CD4-positive, CD25-positive, alpha-beta regulatory T cell (primary cell): ENCODE data around the gene TMIE. TPM values are rescaled to one million over a fixed set of nuclear protein-coding genes. Genes with fewer than 3 reads are reported as not detected.
"Not testable (repeated sequence)": the region's sequence is repeated elsewhere in the genome, so short reads cannot be mapped to it uniquely, and the experiment has no call there.

ENCODE experiments used
- ATAC-seq, 2 donors: fragments of 150-1000 bp; cut with Tn5 transposase; one replicate each; pipeline ENCODE4 v1.10.0; 2021; ENCODE audit warnings: low read depth in 2 of 2, moderate number of reproducible peaks in 2 of 2, moderate library complexity in 1 of 2
- DNase-seq, 3 donors: peaks; one replicate each; pipeline versions ENCODE4 v3.0.0 to v3.0.0-alpha.2; 2012 to 2022; ENCODE audit warnings: mixed read lengths in 1 of 3
- H3K27ac ChIP-seq: one replicate; pipeline ENCODE4 v1.7.0; 2013; ENCODE audit warnings: mild to moderate bottlenecking, low read length; ENCODE audit not compliant: insufficient read depth, poor library complexity, severe bottlenecking
- H3K27me3 ChIP-seq: one replicate; pipeline ENCODE4 v1.7.0; 2013; ENCODE audit warnings: low read length; ENCODE audit not compliant: control insufficient read depth, insufficient read depth
- H3K36me3 ChIP-seq: one replicate; pipeline ENCODE4 v1.7.0; 2013; ENCODE audit warnings: mild to moderate bottlenecking, low read length, moderate library complexity; ENCODE audit not compliant: control insufficient read depth, insufficient read depth
- H3K4me1 ChIP-seq: 2 replicates; pipeline ENCODE4 v1.7.0; 2013; ENCODE audit warnings: mild to moderate bottlenecking, low read length; ENCODE audit not compliant: insufficient read depth, control insufficient read depth, poor library complexity, severe bottlenecking
- H3K4me3 ChIP-seq: one replicate; pipeline ENCODE4 v1.7.0; 2013; ENCODE audit warnings: low read depth, mild to moderate bottlenecking, low read length, moderate library complexity
- H3K9me3 ChIP-seq, 2 experiments: 1 replicate in 1 of 2; 2 replicates in 1 of 2; pipeline ENCODE4 v1.7.0; 2013; ENCODE audit warnings: low read length in 2 of 2, mild to moderate bottlenecking in 1 of 2, moderate library complexity in 1 of 2; ENCODE audit not compliant: control insufficient read depth in 2 of 2
- H3K27ac Mint-ChIP-seq, 3 donors: one replicate each; pipeline ENCODE4 v1.8.0; 2020 to 2022; ENCODE audit warnings: mild to moderate bottlenecking in 3 of 3, mixed read lengths in 3 of 3, moderate library complexity in 2 of 3
- H3K27me3 Mint-ChIP-seq: one replicate; pipeline ENCODE4 v1.8.0; 2022; ENCODE audit warnings: mild to moderate bottlenecking, mixed read lengths
- H3K36me3 Mint-ChIP-seq: one replicate; pipeline ENCODE4 v1.8.0; 2020; ENCODE audit warnings: mixed read lengths
- H3K4me1 Mint-ChIP-seq, 4 donors: one replicate each; pipeline ENCODE4 v1.8.0; 2020 to 2022; ENCODE audit warnings: mixed read lengths in 4 of 4, mild to moderate bottlenecking in 1 of 4
- H3K4me3 Mint-ChIP-seq, 4 donors: one replicate each; pipeline ENCODE4 v1.8.0; 2020 to 2022; ENCODE audit warnings: mild to moderate bottlenecking in 4 of 4, mixed read lengths in 4 of 4, moderate library complexity in 3 of 4
- H3K9me3 Mint-ChIP-seq, 7 donors: one replicate each; pipeline ENCODE4 v1.8.0; 2020 to 2022; ENCODE audit warnings: mixed read lengths in 7 of 7, mild to moderate bottlenecking in 3 of 7, moderate library complexity in 2 of 7
- polyA plus RNA-seq, 4 donors: library from polyadenylated mRNA; unstranded; fragments of 300-500 nt; fragmentation: Illumina TruSeq; gene quantifications; one replicate each; pipeline ENCODE4 v1.2.3, GENCODE V29; 2021
- total RNA-seq: library from RNA; stranded (reverse); gene quantifications from one replicate; pipeline ENCODE4 v1.2.3, GENCODE V29; 2022

Gene TMIE
- total and polyA plus RNA-seq, 5 donors from 2014 or later, result 0.60 to 1.9 (median 1.5) TPM

GRCh38 chr3:46730819-46731218 is 29.6 kb downstream of the TMIE start:
- Histone ChIP-seq H3K36me3 (no peaks in the 10 kb centered on the region), H3K4me3 (no peak overlapping the region), H3K27me3 (peaks cover 2% of the 10 kb centered on the region), H3K9me3 (no peaks in the 10 kb centered on the region), H3K27ac (no peak overlapping the region), H3K4me1 (no peaks in the 10 kb centered on the region)
- Mint-ChIP-seq H3K4me1 (no peaks in the 10 kb centered on the region), H3K27me3 (peaks cover 42% of the 10 kb centered on the region), H3K9me3 (peaks cover 0 to 2% (median 0%) of the 10 kb centered on the region in 7 donors), H3K36me3 (no peaks in the 10 kb centered on the region), H3K4me3 (no peak overlapping the region), H3K27ac (no peak overlapping the region)
- no peak for ATAC-seq
- DNase-seq, result no peak

GRCh38 chr3:46731795-46732194 is 30.6 kb downstream of the TMIE start:
- no peak overlapping the region for H3K27ac ChIP-seq
- peaks cover 2% of the 10 kb centered on the region for H3K27me3 ChIP-seq
- Mint-ChIP-seq H3K4me1 (no peaks in the 10 kb centered on the region), H3K9me3 (peaks cover 0 to 2% (median 0%) of the 10 kb centered on the region in 7 donors), H3K4me3 (no peak overlapping the region), H3K36me3 (no peaks in the 10 kb centered on the region), H3K27ac (no peak overlapping the region), H3K27me3 (peaks cover 39% of the 10 kb centered on the region)
- H3K9me3 ChIP-seq, result no peaks in the 10 kb centered on the region
- no peaks in the 10 kb centered on the region for H3K4me1 ChIP-seq
- H3K36me3 ChIP-seq, result no peaks in the 10 kb centered on the region
- ATAC-seq (no peak), DNase-seq (no peak)
- H3K4me3 ChIP-seq, result no peak overlapping the region

- no peaks in the 10 kb centered on the region for H3K36me3 Mint-ChIP-seq
- no peak overlapping the region for H3K27ac ChIP-seq
- no peaks in the 10 kb centered on the region for H3K4me1 ChIP-seq
- DNase-seq, result no peak
- H3K27me3 Mint-ChIP-seq, result peaks cover 46% of the 10 kb centered on the region
- no peak for ATAC-seq
- H3K36me3 ChIP-seq, result no peaks in the 10 kb centered on the region
- H3K9me3 ChIP-seq, result no peaks in the 10 kb centered on the region
- no peaks in the 10 kb centered on the region for H3K4me1 Mint-ChIP-seq
- H3K4me3 ChIP-seq, result no peak overlapping the region
- H3K4me3 Mint-ChIP-seq, result no peak overlapping the region
- H3K27me3 ChIP-seq, result peaks cover 2% of the 10 kb centered on the region
- no peak overlapping the region for H3K27ac Mint-ChIP-seq
- peaks cover 0 to 2% (median 0%) of the 10 kb centered on the region in 7 donors for H3K9me3 Mint-ChIP-seq
Observed at GRCh38 chr3:46733026-46733800, 32.0 kb downstream of the TMIE start.

GRCh38 chr3:46734773-46735172 is 33.6 kb downstream of the TMIE start:
- Mint-ChIP-seq H3K27ac (no peak overlapping the region), H3K9me3 (peaks cover 0 to 2% (median 0%) of the 10 kb centered on the region in 7 donors), H3K4me1 (no peaks in the 10 kb centered on the region), H3K4me3 (no peak overlapping the region), H3K27me3 (peaks cover 45% of the 10 kb centered on the region), H3K36me3 (no peaks in the 10 kb centered on the region)
- H3K4me1 ChIP-seq, result no peaks in the 10 kb centered on the region
- no peaks in the 10 kb centered on the region for H3K36me3 ChIP-seq
- no peak overlapping the region for H3K27ac ChIP-seq
- no peak for ATAC-seq
- DNase-seq, result no peak
- no peaks in the 10 kb centered on the region for H3K27me3 ChIP-seq
- no peaks in the 10 kb centered on the region for H3K9me3 ChIP-seq
- H3K4me3 ChIP-seq, result no peak overlapping the region

GRCh38 chr3:46736006-46736872 is 35.0 kb downstream of the TMIE start:
- ATAC-seq (no peak), DNase-seq (no peak)
- Histone ChIP-seq H3K4me1 (no peaks in the 10 kb centered on the region), H3K36me3 (no peaks in the 10 kb centered on the region), H3K4me3 (no peak overlapping the region), H3K27ac (no peak overlapping the region), H3K9me3 (no peaks in the 10 kb centered on the region), H3K27me3 (no peaks in the 10 kb centered on the region)
- H3K4me1 Mint-ChIP-seq, result no peaks in the 10 kb centered on the region
- H3K27me3 Mint-ChIP-seq, result peaks cover 43% of the 10 kb centered on the region
- H3K9me3 Mint-ChIP-seq, result peaks cover 0 to 2% (median 0%) of the 10 kb centered on the region in 7 donors
- H3K36me3 Mint-ChIP-seq, result no peaks in the 10 kb centered on the region
- H3K27ac Mint-ChIP-seq, result no peak overlapping the region
- H3K4me3 Mint-ChIP-seq, result no peak overlapping the region

GRCh38 chr3:46737329-46737731 is 36.1 kb downstream of the TMIE start:
- H3K9me3 Mint-ChIP-seq, result peaks cover 0 to 2% (median 0%) of the 10 kb centered on the region in 7 donors
- Histone ChIP-seq H3K27ac (no peak overlapping the region), H3K4me1 (no peaks in the 10 kb centered on the region), H3K27me3 (no peaks in the 10 kb centered on the region), H3K9me3 (no peaks in the 10 kb centered on the region), H3K4me3 (no peak overlapping the region), H3K36me3 (no peaks in the 10 kb centered on the region)
- no peaks in the 10 kb centered on the region for H3K36me3 Mint-ChIP-seq
- H3K4me1 Mint-ChIP-seq, result no peaks in the 10 kb centered on the region
- DNase-seq (no peak), ATAC-seq (no peak)
- no peak overlapping the region for H3K27ac Mint-ChIP-seq
- H3K4me3 Mint-ChIP-seq, result no peak overlapping the region
- peaks cover 32% of the 10 kb centered on the region for H3K27me3 Mint-ChIP-seq

GRCh38 chr3:46739565-46739964 is 38.4 kb downstream of the TMIE start:
- not testable (repeated sequence) for H3K4me3 Mint-ChIP-seq, H3K4me3 ChIP-seq, H3K36me3 ChIP-seq, H3K36me3 Mint-ChIP-seq, ATAC-seq, H3K4me1 ChIP-seq, H3K9me3 Mint-ChIP-seq, DNase-seq, H3K27me3 ChIP-seq, H3K27ac ChIP-seq, H3K4me1 Mint-ChIP-seq, H3K27ac Mint-ChIP-seq, H3K9me3 ChIP-seq
- peaks cover 25% of the 10 kb centered on the region for H3K27me3 Mint-ChIP-seq
